GM23338 (cell line): ENCODE data around the gene BOD1.

Experiments
- CREB1 ChIP-seq: fragments of 250-450 bp; sonication (Bioruptor Pico); IDR thresholded peaks from 2 replicates; pipeline ENCODE4 v1.5.0; 2020; ENCODE audit warnings: low read depth, mild to moderate bottlenecking, moderate library complexity
- EZH2 ChIP-seq: fragments of 200-600 bp; sonication (generic); IDR thresholded peaks from one replicate; pipeline ENCODE4 v1.8.0; 2017; ENCODE audit warnings: antibody characterized with exemption, mild to moderate bottlenecking, low read depth; ENCODE audit not compliant: unreplicated experiment
- EZH2phosphoT487 ChIP-seq: fragments of 200-600 bp; sonication (generic); IDR thresholded peaks from one replicate; pipeline ENCODE4 v1.8.1; 2018; ENCODE audit warnings: antibody characterized with exemption; ENCODE audit not compliant: unreplicated experiment
- NANOG ChIP-seq: IDR thresholded peaks from 2 replicates; pipeline ENCODE4 v1.6.1; 2016; ENCODE audit warnings: antibody characterized with exemption, borderline replicate concordance
- POLR2AphosphoS5 ChIP-seq: IDR thresholded peaks from 2 replicates; pipeline ENCODE4 v1.6.1; 2016; ENCODE audit warnings: antibody characterized with exemption, low read depth
- REST ChIP-seq: IDR thresholded peaks from one replicate; pipeline ENCODE4 v1.6.1; 2018; ENCODE audit warnings: antibody characterized with exemption; ENCODE audit not compliant: unreplicated experiment
- ZNF114 ChIP-seq: fragments of 250-450 bp; sonication (Bioruptor Pico); IDR thresholded peaks from 2 replicates; pipeline ENCODE4 v1.5.0; 2020; ENCODE audit warnings: mild to moderate bottlenecking, moderate library complexity
- TF ChIP-seq, protein P1 (sequence below), 2 experiments: fragments of 200-600 bp in 1 of 2; sonication (generic) in 1 of 2; conservative IDR thresholded peaks; 2 replicates each; pipeline versions ENCODE4 v1.5.1 to v1.6.1; 2016 to 2017; ENCODE audit warnings: antibody characterized with exemption in 2 of 2, low read depth in 2 of 2, mild to moderate bottlenecking in 2 of 2, moderate library complexity in 1 of 2
- TF ChIP-seq, protein P2 (sequence below): IDR thresholded peaks from 2 replicates; pipeline ENCODE4 v1.6.1; 2016; ENCODE audit warnings: antibody characterized with exemption

GRCh38 chr5:173663352-173664153 lies 47.1 kb upstream of the BOD1 start:
- TF ChIP-seq POLR2AphosphoS5: no peak
- TF ChIP-seq, protein P1, sequence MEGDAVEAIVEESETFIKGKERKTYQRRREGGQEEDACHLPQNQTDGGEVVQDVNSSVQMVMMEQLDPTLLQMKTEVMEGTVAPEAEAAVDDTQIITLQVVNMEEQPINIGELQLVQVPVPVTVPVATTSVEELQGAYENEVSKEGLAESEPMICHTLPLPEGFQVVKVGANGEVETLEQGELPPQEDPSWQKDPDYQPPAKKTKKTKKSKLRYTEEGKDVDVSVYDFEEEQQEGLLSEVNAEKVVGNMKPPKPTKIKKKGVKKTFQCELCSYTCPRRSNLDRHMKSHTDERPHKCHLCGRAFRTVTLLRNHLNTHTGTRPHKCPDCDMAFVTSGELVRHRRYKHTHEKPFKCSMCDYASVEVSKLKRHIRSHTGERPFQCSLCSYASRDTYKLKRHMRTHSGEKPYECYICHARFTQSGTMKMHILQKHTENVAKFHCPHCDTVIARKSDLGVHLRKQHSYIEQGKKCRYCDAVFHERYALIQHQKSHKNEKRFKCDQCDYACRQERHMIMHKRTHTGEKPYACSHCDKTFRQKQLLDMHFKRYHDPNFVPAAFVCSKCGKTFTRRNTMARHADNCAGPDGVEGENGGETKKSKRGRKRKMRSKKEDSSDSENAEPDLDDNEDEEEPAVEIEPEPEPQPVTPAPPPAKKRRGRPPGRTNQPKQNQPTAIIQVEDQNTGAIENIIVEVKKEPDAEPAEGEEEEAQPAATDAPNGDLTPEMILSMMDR (conservative IDR thresholded peaks at IDR 0.05; ENCODE audit: low read depth in 2 of 2): no peak
- no peak for TF ChIP-seq EZH2
- no peak for TF ChIP-seq EZH2phosphoT487
- no peak for TF ChIP-seq CREB1 (CRISPR knock-in tag)
- TF ChIP-seq, protein P2, sequence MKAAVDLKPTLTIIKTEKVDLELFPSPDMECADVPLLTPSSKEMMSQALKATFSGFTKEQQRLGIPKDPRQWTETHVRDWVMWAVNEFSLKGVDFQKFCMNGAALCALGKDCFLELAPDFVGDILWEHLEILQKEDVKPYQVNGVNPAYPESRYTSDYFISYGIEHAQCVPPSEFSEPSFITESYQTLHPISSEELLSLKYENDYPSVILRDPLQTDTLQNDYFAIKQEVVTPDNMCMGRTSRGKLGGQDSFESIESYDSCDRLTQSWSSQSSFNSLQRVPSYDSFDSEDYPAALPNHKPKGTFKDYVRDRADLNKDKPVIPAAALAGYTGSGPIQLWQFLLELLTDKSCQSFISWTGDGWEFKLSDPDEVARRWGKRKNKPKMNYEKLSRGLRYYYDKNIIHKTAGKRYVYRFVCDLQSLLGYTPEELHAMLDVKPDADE: no peak
- TF ChIP-seq NANOG: no peak
- TF ChIP-seq REST: no peak
- TF ChIP-seq ZNF114 (CRISPR knock-in tag): no peak
